Panc1 (cell line): ENCODE data around the gene MRPS35.

Experiments
- CTCF ChIP-seq: fragments of 450-650 bp; IDR thresholded peaks from 2 replicates; pipeline ENCODE4 v1.5.1; 2017; ENCODE audit warnings: mild to moderate bottlenecking
- POLR2AphosphoS5 ChIP-seq: IDR thresholded peaks from 2 replicates; pipeline ENCODE4 v1.6.1; 2012; ENCODE audit warnings: mild to moderate bottlenecking, low read depth, low read length, moderate library complexity
- REST ChIP-seq, 2 experiments: IDR thresholded peaks; 2 replicates each; pipeline ENCODE4 v1.6.1; 2011 to 2012; ENCODE audit warnings: low read depth in 2 of 2, control low read depth in 1 of 2, low read length in 1 of 2, mild to moderate bottlenecking in 1 of 2, moderate library complexity in 1 of 2; ENCODE audit not compliant: insufficient read depth in 1 of 2
- TCF7L2 ChIP-seq: IDR thresholded peaks from 2 replicates; pipeline ENCODE4 v1.6.1; 2011; ENCODE audit warnings: mild to moderate bottlenecking, low read depth, low read length, inconsistent platforms

GRCh38 chr12:27782481-27782880 lies 71.8 kb downstream of the MRPS35 start:
- TF ChIP-seq CTCF (no peak), POLR2AphosphoS5 (no peak), REST (IDR thresholded peaks at IDR 0.05; ENCODE audit: insufficient read depth in 1 of 2, low read depth in 2 of 2, low read length in 1 of 2) (no peak), TCF7L2 (no peak)
